AG09309 (cell line): ENCODE data around the gene TMEM139.

Experiments
- DNase-seq: peaks from one replicate; pipeline ENCODE4 v3.0.0-alpha.2; 2010; ENCODE audit warnings: low read depth
- H3K4me3 ChIP-seq: 2 replicates; pipeline ENCODE4 v1.5.1; 2011; ENCODE audit warnings: mild to moderate bottlenecking, low read depth, low read length, moderate library complexity; ENCODE audit not compliant: control insufficient read depth
- TF ChIP-seq, protein P1 (sequence below): IDR thresholded peaks from 2 replicates; pipeline ENCODE4 v1.5.1; 2011; ENCODE audit warnings: mild to moderate bottlenecking, low read depth, low read length, inconsistent platforms; ENCODE audit not compliant: insufficient read depth, control insufficient read depth; ENCODE audit errors: missing control alignments

Gene TMEM139

DNA sequence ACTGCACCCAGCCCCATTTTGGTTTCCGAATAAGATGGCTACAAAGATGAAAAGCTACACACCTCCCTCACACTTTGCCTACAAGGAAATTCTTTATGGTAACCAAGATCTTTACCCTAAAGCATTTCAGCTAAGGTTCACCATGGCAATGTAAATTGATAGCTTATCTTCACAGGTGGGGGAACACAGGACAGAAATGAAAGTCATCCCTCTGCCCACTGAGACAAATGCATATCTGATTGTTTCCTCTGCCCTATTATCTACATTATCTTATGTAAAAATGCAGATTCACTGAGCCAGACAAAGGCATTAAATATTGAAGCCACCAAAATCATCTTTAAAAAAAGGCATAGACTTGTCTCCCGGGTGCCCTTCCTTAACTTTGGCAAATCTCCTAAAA lies 3.2 kb upstream of the TMEM139 start:
- no peak overlapping the region for H3K4me3 ChIP-seq
- TF ChIP-seq, protein P1, sequence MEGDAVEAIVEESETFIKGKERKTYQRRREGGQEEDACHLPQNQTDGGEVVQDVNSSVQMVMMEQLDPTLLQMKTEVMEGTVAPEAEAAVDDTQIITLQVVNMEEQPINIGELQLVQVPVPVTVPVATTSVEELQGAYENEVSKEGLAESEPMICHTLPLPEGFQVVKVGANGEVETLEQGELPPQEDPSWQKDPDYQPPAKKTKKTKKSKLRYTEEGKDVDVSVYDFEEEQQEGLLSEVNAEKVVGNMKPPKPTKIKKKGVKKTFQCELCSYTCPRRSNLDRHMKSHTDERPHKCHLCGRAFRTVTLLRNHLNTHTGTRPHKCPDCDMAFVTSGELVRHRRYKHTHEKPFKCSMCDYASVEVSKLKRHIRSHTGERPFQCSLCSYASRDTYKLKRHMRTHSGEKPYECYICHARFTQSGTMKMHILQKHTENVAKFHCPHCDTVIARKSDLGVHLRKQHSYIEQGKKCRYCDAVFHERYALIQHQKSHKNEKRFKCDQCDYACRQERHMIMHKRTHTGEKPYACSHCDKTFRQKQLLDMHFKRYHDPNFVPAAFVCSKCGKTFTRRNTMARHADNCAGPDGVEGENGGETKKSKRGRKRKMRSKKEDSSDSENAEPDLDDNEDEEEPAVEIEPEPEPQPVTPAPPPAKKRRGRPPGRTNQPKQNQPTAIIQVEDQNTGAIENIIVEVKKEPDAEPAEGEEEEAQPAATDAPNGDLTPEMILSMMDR = no peak
- no peak for DNase-seq

DNA sequence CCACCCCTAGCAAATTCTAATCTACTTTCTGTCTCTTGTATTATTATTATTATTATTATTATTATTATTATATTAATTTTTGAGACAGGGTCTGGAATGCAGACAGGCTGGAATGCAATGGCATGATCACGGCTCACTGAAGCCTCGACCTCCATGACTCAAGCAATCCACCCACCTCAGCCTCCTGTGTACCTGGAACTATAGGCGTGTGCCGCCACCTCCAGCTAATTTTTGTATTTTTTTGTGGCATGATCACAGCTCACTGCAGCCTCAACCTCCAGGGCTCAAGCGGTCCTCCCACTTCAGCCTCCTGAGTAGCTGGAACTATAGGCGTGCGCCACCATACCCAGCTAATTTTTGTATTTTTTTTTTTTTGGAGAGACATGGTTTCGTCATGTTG lies 2.6 kb upstream of the TMEM139 start:
- no peak overlapping the region for H3K4me3 ChIP-seq
- DNase-seq = no peak
- TF ChIP-seq, protein P1 = no peak

DNA sequence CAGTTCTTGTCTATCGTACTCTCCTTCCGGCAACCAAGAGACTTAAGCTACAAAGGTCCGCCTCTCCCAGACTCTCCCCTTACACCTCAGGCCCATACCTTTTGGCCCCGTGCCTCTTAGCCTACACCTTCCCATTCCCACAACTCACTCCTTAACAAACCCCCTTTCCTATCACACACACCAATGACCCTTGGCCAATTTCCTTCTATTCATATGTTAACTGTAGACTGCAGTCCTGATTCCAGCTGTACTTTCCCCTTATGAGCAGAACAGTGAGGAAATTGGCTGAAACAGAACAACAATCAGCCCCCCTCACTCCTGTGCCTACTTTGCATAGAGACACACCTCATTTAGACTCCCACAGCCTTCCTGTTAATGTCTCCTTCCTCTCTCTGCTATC lies 1.4 kb upstream of the TMEM139 start:
- no peak for DNase-seq
- TF ChIP-seq, protein P1 = no peak
- H3K4me3 ChIP-seq = no peak overlapping the region

DNA sequence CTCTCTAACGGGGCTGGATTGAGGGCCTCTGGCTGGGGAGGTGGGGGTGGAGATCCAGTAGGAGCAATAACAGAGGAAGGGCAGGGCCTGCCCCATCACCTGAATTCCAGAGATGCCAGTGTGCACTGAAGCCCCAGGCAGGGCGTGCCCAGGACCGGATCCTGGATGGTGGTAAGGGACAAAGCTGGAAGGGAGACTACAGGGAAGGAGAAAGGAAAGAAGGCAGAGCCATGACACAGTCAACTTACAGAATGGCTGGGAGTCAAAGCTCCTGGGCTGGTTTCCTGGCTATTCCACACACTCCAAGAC lies 666 bp downstream of the TMEM139 start:
- TF ChIP-seq, protein P1 = no peak
- DNase-seq = no peak
- no peak overlapping the region for H3K4me3 ChIP-seq

DNA sequence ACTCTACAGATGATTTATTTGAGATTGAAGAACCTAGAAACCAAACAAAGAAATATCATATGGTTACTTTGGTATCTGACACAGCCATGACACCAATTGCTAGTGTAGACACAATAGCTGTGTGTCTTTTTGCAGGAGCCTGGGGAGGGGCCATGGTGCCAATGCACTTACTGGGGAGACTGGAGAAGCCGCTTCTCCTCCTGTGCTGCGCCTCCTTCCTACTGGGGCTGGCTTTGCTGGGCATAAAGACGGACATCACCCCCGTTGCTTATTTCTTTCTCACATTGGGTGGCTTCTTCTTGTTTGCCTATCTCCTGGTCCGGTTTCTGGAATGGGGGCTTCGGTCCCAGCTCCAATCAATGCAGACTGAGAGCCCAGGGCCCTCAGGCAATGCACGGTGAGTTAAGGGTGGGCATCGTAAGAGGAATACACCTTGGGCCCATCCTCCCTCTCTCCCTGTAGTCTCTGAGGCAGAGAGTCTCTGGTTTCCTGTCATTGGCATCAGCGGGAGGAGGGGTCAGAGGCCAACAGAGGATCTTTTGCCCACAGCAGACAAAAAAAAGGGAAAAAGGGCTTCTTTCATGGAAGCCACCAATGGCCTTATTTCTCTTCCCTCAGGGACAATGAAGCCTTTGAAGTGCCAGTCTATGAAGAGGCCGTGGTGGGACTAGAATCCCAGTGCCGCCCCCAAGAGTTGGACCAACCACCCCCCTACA lies 1.2 kb downstream of the TMEM139 start:
- no peak overlapping the region for H3K4me3 ChIP-seq
- no peak for DNase-seq
- TF ChIP-seq, protein P1 = no peak

DNA sequence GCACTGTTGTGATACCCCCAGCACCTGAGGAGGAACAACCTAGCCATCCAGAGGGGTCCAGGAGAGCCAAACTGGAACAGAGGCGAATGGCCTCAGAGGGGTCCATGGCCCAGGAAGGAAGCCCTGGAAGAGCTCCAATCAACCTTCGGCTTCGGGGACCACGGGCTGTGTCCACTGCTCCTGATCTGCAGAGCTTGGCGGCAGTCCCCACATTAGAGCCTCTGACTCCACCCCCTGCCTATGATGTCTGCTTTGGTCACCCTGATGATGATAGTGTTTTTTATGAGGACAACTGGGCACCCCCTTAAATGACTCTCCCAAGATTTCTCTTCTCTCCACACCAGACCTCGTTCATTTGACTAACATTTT lies 1.7 kb downstream of the TMEM139 start:
- H3K4me3 ChIP-seq = no peak overlapping the region
- no peak for DNase-seq
- TF ChIP-seq, protein P1 = no peak
